ENCODE measurements around the gene SUPT20HL1.

- no peak for TF ChIP-seq CTCF (IDR thresholded peaks at IDR 0.05)
- no peak for TF ChIP-seq POLR2A (IDR thresholded peaks at IDR 0.05)
- no peak for TF ChIP-seq EP300 (IDR thresholded peaks at IDR 0.05)
Measured at GRCh38 chrX:24340501-24340900, 19.9 kb upstream of the SUPT20HL1 start.
